Hippocampal formation (tissue), 2 donors: ENCODE measurements around the gene CEACAM18.

Source experiments
- DNase-seq, 2 donors: peaks; one replicate each; lab custom pipeline; 2025; lab: John Stamatoyannopoulos, UW

Gene CEACAM18

GRCh38 chr19:51531349-51532315 is 53.3 kb downstream of the CEACAM18 start, which contains the start of gene SIGLEC6:
TSS of gene SIGLEC6 (minus strand) at chr19:51531670. CDS start at chr19:51531648, 22 bp downstream.
- DNase-seq, result peak; percentile 2 to 46

GRCh38 chr19:51535535-51535934 is 57.2 kb downstream of the CEACAM18 start:
- no peak for DNase-seq

GRCh38 chr19:51539821-51540366 is 61.6 kb downstream of the CEACAM18 start:
- DNase-seq, result no peak
